K562 (cell line): Measurements from ENCODE around the gene CCR7. TPM values are rescaled to one million over a fixed set of nuclear protein-coding genes. Genes with fewer than 3 reads are reported as not detected.

ENCODE experiments used
- GATAD2B ChIP-seq: fragments of 450-650 bp; IDR thresholded peaks from 2 replicates; pipeline ENCODE4 v1.6.1; 2017; ENCODE audit warnings: mild to moderate bottlenecking, borderline replicate concordance
- GTF2A2 ChIP-seq: IDR thresholded peaks from 2 replicates; pipeline ENCODE4 v1.6.1; 2016; ENCODE audit warnings: mild to moderate bottlenecking, missing genetic modification characterization, missing compliant biosample characterization
- PHB2 ChIP-seq: fragments of 450-650 bp; IDR thresholded peaks from 2 replicates; pipeline ENCODE4 v1.6.1; 2017; ENCODE audit warnings: low read depth
- PTBP1 ChIP-seq: fragments of 200-400 bp; formaldehyde crosslinking; IDR thresholded peaks from 2 replicates; pipeline ENCODE4 v1.6.1; 2017; ENCODE audit warnings: low read depth, low read length
- SNRNP70 ChIP-seq: fragments of 200-400 bp; formaldehyde crosslinking; optimal IDR thresholded peaks from 2 replicates; pipeline ENCODE3; 2017; ENCODE audit warnings: low read depth, low read length
- ZNF212 ChIP-seq: fragments of 450-650 bp; formaldehyde crosslinking; IDR thresholded peaks from 2 replicates; pipeline ENCODE4 v1.4.0; 2020; ENCODE audit warnings: mild to moderate bottlenecking
- polyA plus RNA-seq, 8 experiments: library from polyadenylated mRNA; depleted of rRNA in 4 of 8; stranded (reverse) in 5 of 8; unstranded in 3 of 8; fragments of >200 nt; fragmentation: Nextera tagmentation in 2 of 8; fragmentation: Illumina TruSeq in 1 of 8; extraction: Ambion mirVana in 2 of 8; extraction: Trizol in 1 of 8; gene quantifications; 2 replicates each; pipeline versions ENCODE4 v1.2.1 to v1.2.3, GENCODE V29; 2011 to 2014; ENCODE audit warnings: inconsistent platforms in 1 of 8, missing spikeins in 1 of 8
- total RNA-seq, 7 experiments: library from RNA; depleted of rRNA in 6 of 7; stranded (reverse); fragments of >200 nt in 6 of 7; fragmentation: Illumina TruSeq in 2 of 7; extraction: Trizol in 2 of 7; gene quantifications; 2 replicates each; pipeline versions ENCODE4 v1.2.1 to v1.2.3, GENCODE V29; 2011 to 2021; ENCODE audit warnings: low replicate concordance in 1 of 7
- TF ChIP-seq, protein P1 (sequence below): fragments of 450-650 bp; IDR thresholded peaks from 2 replicates; pipeline ENCODE4 v1.6.1; 2016; ENCODE audit warnings: mild to moderate bottlenecking, moderate library complexity
- TF ChIP-seq, protein P2 (sequence below): fragments of 250-450 bp; sonication (Bioruptor Pico); IDR thresholded peaks from 2 replicates; pipeline ENCODE4 v1.4.0; 2020; ENCODE audit warnings: borderline replicate concordance
- TF ChIP-seq, protein P3 (sequence below): sonication (generic); formaldehyde crosslinking; IDR thresholded peaks from 2 replicates; pipeline ENCODE4 v1.8.1; 2023; ENCODE audit warnings: mild to moderate bottlenecking, missing genetic modification reagents
- TF ChIP-seq, protein P4 (sequence below): fragments of 450-650 bp; IDR thresholded peaks from one replicate; pipeline ENCODE4 v1.6.1; 2018; ENCODE audit warnings: mild to moderate bottlenecking, moderate library complexity; ENCODE audit not compliant: partially characterized antibody

The CCR7 gene
- total and polyA plus RNA-seq, 9 of the 15 experiments (the other 6 are each of a cell fraction or from before 2014, with no cell fraction given): 0.14 to 1.4 (median 0.56) TPM

DNA sequence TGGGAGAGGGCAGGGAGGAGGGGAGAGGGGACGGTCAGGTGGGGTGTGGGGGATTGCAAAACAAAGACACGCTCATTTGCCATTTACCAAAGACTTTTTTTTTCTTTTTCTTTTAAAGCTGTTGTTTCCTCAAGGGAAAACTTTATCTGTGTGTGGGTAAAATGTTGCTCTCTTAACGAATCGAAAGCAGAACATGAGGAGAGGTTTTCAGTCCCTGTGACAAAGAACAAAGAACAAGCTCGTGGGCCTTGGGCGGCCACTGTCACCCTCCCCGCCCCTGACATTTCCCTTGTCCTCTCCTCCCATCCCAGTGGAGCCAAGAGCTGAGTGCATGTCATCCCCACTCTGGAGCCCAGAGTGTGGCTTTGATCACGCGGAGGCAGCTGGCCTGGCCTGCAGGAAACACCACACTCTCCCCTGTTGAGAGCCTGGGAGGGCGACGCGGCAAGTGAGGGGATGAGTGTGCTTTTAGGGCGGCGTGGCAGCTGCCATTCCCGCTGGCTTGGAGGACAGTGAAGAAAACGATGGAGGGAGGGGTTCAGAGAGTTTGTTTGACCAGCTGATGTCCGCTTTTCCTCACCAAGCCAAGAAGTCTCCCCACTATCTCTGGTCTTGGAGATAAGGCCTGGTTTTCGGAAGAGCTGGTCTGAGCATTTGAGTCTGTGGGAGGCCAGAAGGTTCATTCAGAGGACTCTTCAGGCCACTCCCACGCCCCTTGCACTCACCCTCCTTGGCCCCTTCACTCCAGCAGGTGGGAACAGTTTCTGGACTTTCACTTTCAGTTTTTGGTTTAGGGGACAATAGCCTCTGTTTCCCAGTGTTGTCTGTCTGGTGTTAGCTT is 11.4 kb downstream of the CCR7 start (continued):
- TF ChIP-seq, protein P1, sequence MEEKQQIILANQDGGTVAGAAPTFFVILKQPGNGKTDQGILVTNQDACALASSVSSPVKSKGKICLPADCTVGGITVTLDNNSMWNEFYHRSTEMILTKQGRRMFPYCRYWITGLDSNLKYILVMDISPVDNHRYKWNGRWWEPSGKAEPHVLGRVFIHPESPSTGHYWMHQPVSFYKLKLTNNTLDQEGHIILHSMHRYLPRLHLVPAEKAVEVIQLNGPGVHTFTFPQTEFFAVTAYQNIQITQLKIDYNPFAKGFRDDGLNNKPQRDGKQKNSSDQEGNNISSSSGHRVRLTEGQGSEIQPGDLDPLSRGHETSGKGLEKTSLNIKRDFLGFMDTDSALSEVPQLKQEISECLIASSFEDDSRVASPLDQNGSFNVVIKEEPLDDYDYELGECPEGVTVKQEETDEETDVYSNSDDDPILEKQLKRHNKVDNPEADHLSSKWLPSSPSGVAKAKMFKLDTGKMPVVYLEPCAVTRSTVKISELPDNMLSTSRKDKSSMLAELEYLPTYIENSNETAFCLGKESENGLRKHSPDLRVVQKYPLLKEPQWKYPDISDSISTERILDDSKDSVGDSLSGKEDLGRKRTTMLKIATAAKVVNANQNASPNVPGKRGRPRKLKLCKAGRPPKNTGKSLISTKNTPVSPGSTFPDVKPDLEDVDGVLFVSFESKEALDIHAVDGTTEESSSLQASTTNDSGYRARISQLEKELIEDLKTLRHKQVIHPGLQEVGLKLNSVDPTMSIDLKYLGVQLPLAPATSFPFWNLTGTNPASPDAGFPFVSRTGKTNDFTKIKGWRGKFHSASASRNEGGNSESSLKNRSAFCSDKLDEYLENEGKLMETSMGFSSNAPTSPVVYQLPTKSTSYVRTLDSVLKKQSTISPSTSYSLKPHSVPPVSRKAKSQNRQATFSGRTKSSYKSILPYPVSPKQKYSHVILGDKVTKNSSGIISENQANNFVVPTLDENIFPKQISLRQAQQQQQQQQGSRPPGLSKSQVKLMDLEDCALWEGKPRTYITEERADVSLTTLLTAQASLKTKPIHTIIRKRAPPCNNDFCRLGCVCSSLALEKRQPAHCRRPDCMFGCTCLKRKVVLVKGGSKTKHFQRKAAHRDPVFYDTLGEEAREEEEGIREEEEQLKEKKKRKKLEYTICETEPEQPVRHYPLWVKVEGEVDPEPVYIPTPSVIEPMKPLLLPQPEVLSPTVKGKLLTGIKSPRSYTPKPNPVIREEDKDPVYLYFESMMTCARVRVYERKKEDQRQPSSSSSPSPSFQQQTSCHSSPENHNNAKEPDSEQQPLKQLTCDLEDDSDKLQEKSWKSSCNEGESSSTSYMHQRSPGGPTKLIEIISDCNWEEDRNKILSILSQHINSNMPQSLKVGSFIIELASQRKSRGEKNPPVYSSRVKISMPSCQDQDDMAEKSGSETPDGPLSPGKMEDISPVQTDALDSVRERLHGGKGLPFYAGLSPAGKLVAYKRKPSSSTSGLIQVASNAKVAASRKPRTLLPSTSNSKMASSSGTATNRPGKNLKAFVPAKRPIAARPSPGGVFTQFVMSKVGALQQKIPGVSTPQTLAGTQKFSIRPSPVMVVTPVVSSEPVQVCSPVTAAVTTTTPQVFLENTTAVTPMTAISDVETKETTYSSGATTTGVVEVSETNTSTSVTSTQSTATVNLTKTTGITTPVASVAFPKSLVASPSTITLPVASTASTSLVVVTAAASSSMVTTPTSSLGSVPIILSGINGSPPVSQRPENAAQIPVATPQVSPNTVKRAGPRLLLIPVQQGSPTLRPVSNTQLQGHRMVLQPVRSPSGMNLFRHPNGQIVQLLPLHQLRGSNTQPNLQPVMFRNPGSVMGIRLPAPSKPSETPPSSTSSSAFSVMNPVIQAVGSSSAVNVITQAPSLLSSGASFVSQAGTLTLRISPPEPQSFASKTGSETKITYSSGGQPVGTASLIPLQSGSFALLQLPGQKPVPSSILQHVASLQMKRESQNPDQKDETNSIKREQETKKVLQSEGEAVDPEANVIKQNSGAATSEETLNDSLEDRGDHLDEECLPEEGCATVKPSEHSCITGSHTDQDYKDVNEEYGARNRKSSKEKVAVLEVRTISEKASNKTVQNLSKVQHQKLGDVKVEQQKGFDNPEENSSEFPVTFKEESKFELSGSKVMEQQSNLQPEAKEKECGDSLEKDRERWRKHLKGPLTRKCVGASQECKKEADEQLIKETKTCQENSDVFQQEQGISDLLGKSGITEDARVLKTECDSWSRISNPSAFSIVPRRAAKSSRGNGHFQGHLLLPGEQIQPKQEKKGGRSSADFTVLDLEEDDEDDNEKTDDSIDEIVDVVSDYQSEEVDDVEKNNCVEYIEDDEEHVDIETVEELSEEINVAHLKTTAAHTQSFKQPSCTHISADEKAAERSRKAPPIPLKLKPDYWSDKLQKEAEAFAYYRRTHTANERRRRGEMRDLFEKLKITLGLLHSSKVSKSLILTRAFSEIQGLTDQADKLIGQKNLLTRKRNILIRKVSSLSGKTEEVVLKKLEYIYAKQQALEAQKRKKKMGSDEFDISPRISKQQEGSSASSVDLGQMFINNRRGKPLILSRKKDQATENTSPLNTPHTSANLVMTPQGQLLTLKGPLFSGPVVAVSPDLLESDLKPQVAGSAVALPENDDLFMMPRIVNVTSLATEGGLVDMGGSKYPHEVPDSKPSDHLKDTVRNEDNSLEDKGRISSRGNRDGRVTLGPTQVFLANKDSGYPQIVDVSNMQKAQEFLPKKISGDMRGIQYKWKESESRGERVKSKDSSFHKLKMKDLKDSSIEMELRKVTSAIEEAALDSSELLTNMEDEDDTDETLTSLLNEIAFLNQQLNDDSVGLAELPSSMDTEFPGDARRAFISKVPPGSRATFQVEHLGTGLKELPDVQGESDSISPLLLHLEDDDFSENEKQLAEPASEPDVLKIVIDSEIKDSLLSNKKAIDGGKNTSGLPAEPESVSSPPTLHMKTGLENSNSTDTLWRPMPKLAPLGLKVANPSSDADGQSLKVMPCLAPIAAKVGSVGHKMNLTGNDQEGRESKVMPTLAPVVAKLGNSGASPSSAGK: peak; percentile 91
- TF ChIP-seq SNRNP70: no peak
- no peak for TF ChIP-seq PHB2
- TF ChIP-seq GATAD2B: no peak; the same call in 1 of the 2 replicates
- TF ChIP-seq, protein P2, sequence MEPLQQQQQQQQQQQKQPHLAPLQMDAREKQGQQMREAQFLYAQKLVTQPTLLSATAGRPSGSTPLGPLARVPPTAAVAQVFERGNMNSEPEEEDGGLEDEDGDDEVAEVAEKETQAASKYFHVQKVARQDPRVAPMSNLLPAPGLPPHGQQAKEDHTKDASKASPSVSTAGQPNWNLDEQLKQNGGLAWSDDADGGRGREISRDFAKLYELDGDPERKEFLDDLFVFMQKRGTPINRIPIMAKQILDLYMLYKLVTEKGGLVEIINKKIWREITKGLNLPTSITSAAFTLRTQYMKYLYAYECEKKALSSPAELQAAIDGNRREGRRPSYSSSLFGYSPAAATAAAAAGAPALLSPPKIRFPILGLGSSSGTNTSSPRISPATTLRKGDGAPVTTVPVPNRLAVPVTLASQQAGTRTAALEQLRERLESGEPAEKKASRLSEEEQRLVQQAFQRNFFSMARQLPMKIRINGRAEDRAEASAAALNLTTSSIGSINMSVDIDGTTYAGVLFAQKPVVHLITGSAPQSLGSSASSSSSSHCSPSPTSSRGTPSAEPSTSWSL (CRISPR knock-in tag): no peak
- TF ChIP-seq, protein P3, sequence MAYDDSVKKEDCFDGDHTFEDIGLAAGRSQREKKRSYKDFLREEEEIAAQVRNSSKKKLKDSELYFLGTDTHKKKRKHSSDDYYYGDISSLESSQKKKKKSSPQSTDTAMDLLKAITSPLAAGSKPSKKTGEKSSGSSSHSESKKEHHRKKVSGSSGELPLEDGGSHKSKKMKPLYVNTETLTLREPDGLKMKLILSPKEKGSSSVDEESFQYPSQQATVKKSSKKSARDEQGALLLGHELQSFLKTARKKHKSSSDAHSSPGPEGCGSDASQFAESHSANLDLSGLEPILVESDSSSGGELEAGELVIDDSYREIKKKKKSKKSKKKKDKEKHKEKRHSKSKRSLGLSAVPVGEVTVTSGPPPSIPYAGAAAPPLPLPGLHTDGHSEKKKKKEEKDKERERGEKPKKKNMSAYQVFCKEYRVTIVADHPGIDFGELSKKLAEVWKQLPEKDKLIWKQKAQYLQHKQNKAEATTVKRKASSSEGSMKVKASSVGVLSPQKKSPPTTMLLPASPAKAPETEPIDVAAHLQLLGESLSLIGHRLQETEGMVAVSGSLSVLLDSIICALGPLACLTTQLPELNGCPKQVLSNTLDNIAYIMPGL (CRISPR knock-in tag): no peak
- TF ChIP-seq, protein P4, sequence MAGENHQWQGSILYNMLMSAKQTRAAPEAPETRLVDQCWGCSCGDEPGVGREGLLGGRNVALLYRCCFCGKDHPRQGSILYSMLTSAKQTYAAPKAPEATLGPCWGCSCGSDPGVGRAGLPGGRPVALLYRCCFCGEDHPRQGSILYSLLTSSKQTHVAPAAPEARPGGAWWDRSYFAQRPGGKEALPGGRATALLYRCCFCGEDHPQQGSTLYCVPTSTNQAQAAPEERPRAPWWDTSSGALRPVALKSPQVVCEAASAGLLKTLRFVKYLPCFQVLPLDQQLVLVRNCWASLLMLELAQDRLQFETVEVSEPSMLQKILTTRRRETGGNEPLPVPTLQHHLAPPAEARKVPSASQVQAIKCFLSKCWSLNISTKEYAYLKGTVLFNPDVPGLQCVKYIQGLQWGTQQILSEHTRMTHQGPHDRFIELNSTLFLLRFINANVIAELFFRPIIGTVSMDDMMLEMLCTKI: no peak
- TF ChIP-seq ZNF212 (CRISPR knock-in tag): no peak
- no peak for TF ChIP-seq GTF2A2 (tag)
- no peak for TF ChIP-seq PTBP1
